Activated CD4-positive, alpha-beta T cell treated with anti-CD3 and anti-CD28 coated beads, Interleukin-2, amount 10 ng/mL, durations not matched to agents 24 days and 14 days (primary cell): Measurements from ENCODE around the gene ATG5. TPM values are rescaled to one million over a fixed set of nuclear protein-coding genes. Genes with fewer than 3 reads are reported as not detected.
A peak's percentile ranks its signal among the peaks of the same experiment; 100 is the strongest.

Experiments used
- DNase-seq: peaks from one replicate; pipeline ENCODE4 v3.0.0; 2022
- H3K27ac Mint-ChIP-seq: one replicate; pipeline ENCODE4 v1.8.0; 2022; ENCODE audit warnings: mild to moderate bottlenecking, mixed read lengths
- H3K27me3 Mint-ChIP-seq: one replicate; pipeline ENCODE4 v1.8.0; 2022; ENCODE audit warnings: mixed read lengths
- H3K36me3 Mint-ChIP-seq: one replicate; pipeline ENCODE4 v1.8.0; 2022; ENCODE audit warnings: low read depth, mild to moderate bottlenecking, mixed read lengths
- H3K4me1 Mint-ChIP-seq: one replicate; pipeline ENCODE4 v1.8.0; 2021; ENCODE audit warnings: mixed read lengths
- H3K4me3 Mint-ChIP-seq: one replicate; pipeline ENCODE4 v1.8.0; 2022; ENCODE audit warnings: mild to moderate bottlenecking, moderate library complexity, mixed read lengths
- H3K9me3 Mint-ChIP-seq: one replicate; pipeline ENCODE4 v1.8.0; 2021; ENCODE audit warnings: mixed read lengths
- intact Hi-C: fragments of 100-400 bp; cut with micrococcal nuclease; formaldehyde crosslinking; loops from one replicate; pipeline ENCODE4 v1.15.1; 2023
- total RNA-seq: library from RNA; stranded (reverse); gene quantifications from 2 replicates; pipeline ENCODE4 v1.2.3, GENCODE V29; 2022

ATG5 gene
- total RNA-seq, 1 donor from 2014 or later, result 29.5 TPM

DNA sequence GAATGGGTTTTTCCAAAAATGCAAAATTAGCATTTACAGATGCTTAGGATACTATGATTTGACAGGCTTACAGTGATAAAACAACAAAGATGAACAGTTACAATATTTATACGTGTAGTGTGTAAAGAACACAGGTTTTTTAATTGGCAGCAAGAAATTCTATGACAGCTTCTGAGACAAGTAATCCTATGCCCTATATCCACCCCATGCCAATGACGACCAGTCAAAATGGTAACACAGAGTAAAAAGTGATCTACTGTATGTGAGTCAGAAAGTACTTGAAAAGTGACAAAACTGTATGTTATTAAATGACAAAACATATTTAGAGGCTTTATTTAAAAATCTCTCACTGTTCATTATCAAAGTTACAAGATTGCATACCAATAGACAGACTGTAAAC, 139.9 kb downstream of the ATG5 start:
- intact Hi-C loops, result loop anchor here (1.0 to 5.0 kb wide), 7 partner anchors 45 to 539 kb away; no protein-coding TSS in a partner anchor
- peaks cover 48% of the 10 kb centered on the region for H3K4me1 Mint-ChIP-seq
- peak; percentile 53 for DNase-seq
- no peaks in the 10 kb centered on the region for H3K27me3 Mint-ChIP-seq
- H3K36me3 Mint-ChIP-seq, result peaks cover 18% of the 10 kb centered on the region
- H3K9me3 Mint-ChIP-seq, result peaks cover 5% of the 10 kb centered on the region
- peak overlapping the region; percentile 60 for H3K4me3 Mint-ChIP-seq
- peak overlapping the region; percentile 88 for H3K27ac Mint-ChIP-seq

DNA sequence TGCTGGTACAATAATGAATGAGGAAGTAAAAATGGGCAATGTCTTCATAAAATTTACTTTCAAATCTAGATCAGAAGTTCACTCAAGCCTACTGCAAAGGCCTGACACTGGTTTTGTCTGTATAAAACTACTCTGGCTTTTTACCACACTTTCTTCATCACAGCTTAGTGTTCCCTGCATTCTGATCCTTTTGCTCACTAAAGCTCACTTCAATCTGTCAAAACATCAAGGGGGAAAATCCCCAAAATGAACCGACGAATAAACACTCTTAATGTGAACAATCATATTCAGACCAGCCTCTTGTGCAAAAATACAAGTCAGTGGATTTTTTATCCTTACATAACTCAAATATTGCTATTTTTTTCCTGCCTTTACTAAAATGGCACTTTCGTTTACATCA, 140.9 kb downstream of the ATG5 start:
- peaks cover 47% of the 10 kb centered on the region for H3K4me1 Mint-ChIP-seq
- intact Hi-C loops, result loop anchor here (5.0 kb wide), 3 partner anchors 192 to 372 kb away; no protein-coding TSS in a partner anchor
- DNase-seq, result peak; percentile 49
- no peak overlapping the region for H3K4me3 Mint-ChIP-seq
- no peaks in the 10 kb centered on the region for H3K27me3 Mint-ChIP-seq
- H3K36me3 Mint-ChIP-seq, result peaks cover 18% of the 10 kb centered on the region
- no peak overlapping the region for H3K27ac Mint-ChIP-seq
- H3K9me3 Mint-ChIP-seq, result peaks cover 5% of the 10 kb centered on the region

DNA sequence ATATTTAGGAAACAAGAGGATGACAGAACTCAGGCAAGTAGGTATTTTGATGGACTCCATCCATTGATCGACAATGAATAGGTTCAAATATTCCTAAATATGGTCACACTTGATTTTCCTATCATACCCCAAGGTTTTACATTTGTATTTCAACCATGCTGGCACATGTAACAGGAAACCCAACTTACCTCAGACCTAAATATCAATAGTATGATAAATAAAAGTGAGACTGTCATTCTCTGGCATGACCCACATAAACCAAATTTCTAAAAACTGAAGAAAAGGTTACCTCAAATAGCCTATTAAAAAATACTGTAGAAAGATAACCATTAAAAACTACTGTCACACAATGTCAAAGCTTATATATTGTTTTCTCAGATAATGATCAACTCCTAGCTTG, 142.1 kb downstream of the ATG5 start:
- Mint-ChIP-seq H3K4me1 (peaks cover 39% of the 10 kb centered on the region), H3K27ac (no peak overlapping the region), H3K36me3 (peaks cover 15% of the 10 kb centered on the region), H3K27me3 (no peaks in the 10 kb centered on the region), H3K9me3 (peaks cover 5% of the 10 kb centered on the region), H3K4me3 (no peak overlapping the region)
- intact Hi-C loops, result no loop called here
- no peak for DNase-seq

DNA sequence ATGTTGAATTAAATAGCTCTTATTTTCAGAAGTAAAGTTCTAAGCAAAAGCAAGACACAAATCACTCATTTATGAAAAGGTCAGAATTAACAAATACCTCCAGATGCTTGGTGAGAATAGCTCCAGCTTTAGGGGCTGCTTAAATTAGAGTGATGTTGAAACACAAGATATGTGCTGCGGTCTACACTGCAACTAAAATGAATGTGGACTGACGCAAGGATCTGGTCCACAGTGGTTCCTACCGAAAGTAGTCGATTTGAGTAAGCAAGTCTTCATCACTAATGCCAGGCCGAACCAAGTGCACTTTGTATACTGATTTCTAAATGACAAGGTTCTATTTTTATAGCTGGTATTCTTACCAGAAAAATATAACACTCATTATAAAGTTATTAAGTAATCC, 143.1 kb downstream of the ATG5 start:
- Mint-ChIP-seq H3K36me3 (peaks cover 15% of the 10 kb centered on the region), H3K4me3 (no peak overlapping the region), H3K27me3 (no peaks in the 10 kb centered on the region), H3K27ac (no peak overlapping the region), H3K4me1 (peaks cover 33% of the 10 kb centered on the region), H3K9me3 (peaks cover 5% of the 10 kb centered on the region)
- peak; percentile 50 for DNase-seq
- intact Hi-C loops, result no loop called here

DNA sequence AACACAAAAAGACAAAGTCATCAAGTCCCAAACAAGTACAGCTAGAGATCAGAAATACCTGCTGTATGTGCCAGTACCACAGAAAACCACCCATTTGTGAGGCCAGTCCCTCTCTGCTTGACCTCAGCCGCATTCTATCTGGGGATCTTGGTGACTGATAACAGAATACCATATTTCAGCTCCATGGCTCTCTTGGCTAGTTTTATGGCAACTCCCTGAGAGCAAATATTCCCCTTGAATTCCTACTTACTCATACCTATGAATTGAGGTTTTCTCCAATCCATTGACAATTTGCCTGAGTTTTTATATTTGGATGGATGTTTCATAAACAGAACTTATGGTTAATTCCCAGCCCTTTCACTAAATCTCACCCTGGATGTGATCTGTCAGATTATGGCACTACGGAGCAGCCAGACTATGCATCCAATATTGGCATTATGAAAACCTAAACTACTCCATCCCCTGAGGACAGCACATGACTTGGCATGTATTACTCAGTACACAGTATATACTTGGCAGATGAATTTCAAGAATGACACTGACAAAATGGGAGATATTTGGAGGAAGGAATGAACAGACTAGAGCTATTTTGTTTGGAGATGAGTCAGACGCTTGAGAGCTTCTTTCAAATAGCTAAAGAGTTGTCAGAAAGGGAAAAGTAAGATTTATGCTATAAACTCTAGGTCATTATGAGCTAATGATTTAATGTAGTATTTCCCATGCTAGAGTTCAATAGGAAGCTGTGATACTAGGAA, 143.7 kb downstream of the ATG5 start:
- Mint-ChIP-seq H3K36me3 (peaks cover 18% of the 10 kb centered on the region), H3K4me3 (no peak overlapping the region), H3K4me1 (peaks cover 31% of the 10 kb centered on the region), H3K27me3 (no peaks in the 10 kb centered on the region), H3K27ac (no peak overlapping the region), H3K9me3 (peaks cover 8% of the 10 kb centered on the region)
- intact Hi-C loops, result no loop called here
- DNase-seq, result peak; percentile 50

DNA sequence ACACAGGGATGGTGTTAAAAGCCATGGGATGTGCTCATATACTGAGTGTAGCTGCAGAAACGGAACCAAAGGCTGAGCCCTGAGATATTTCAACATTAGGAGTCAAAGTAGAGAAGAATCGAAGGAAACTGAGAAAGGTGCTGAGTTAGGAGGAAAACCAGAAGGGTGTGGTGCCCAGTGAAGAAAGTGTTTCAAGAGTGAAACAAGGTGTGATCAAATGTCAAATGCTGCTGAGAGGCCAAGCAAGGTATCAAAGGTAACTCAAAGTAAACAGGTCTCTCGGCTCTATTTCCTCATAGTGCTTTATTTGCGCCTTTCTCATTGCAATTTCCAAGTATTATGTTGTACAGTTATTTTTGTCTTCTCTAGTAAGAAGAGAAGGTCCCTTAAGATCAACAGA, 145.4 kb downstream of the ATG5 start:
- Mint-ChIP-seq H3K4me3 (no peak overlapping the region), H3K9me3 (peaks cover 10% of the 10 kb centered on the region), H3K4me1 (peaks cover 27% of the 10 kb centered on the region)

GRCh38 chr6:106178900-106179299, 146.7 kb downstream of the ATG5 start:
- peak; percentile 45 for DNase-seq
- Mint-ChIP-seq H3K27me3 (no peaks in the 10 kb centered on the region), H3K36me3 (peaks cover 14% of the 10 kb centered on the region), H3K4me3 (no peak overlapping the region), H3K27ac (peak overlapping the region; percentile 26), H3K9me3 (peaks cover 10% of the 10 kb centered on the region), H3K4me1 (peaks cover 22% of the 10 kb centered on the region)
- intact Hi-C loops, result no loop called here

More for the DNA sequence above, 145.4 kb downstream of the ATG5 start:
- H3K27ac Mint-ChIP-seq, result no peak overlapping the region
- H3K36me3 Mint-ChIP-seq, result peaks cover 14% of the 10 kb centered on the region
- intact Hi-C loops, result no loop called here
- peak; percentile 63 for DNase-seq
- H3K27me3 Mint-ChIP-seq, result no peaks in the 10 kb centered on the region

DNA sequence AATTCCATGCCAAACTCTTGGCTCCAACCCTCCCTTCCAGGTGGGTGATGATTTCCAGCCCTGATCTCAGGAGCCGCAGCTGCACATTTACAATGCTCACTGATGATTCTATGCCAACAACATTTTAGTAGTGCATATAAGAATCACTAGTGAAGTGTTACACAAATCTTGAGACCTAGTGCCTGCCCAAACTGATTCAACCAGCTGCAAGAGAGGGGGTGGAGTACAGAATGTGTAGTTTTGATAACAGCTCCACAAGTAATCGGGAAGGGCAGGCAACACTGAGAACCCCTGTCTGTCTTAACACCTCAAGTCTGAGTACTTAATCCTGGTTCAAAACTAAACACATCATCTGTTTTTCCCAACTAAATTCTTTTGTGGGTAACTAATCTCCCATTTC, 147.8 kb downstream of the ATG5 start:
- Mint-ChIP-seq H3K4me3 (no peak overlapping the region), H3K4me1 (peaks cover 23% of the 10 kb centered on the region), H3K9me3 (peaks cover 10% of the 10 kb centered on the region), H3K27ac (no peak overlapping the region), H3K27me3 (no peaks in the 10 kb centered on the region), H3K36me3 (peaks cover 14% of the 10 kb centered on the region)
- peak; percentile 54 for DNase-seq
- intact Hi-C loops, result no loop called here

GRCh38 chr6:106173124-106173879, 152.3 kb downstream of the ATG5 start:
- intact Hi-C loops, result no loop called here

GRCh38 chr6:106170030-106170791, 155.3 kb downstream of the ATG5 start:
- H3K9me3 Mint-ChIP-seq, result peaks cover 3% of the 10 kb centered on the region
- H3K4me1 Mint-ChIP-seq, result peaks cover 38% of the 10 kb centered on the region
- no peak overlapping the region for H3K27ac Mint-ChIP-seq
- DNase-seq, result no peak
- intact Hi-C loops, result no loop called here
- H3K4me3 Mint-ChIP-seq, result no peak overlapping the region
- no peaks in the 10 kb centered on the region for H3K27me3 Mint-ChIP-seq
- H3K36me3 Mint-ChIP-seq, result peaks cover 2% of the 10 kb centered on the region

More at GRCh38 chr6:106173124-106173879, 152.3 kb downstream of the ATG5 start:
- peaks cover 10% of the 10 kb centered on the region for H3K36me3 Mint-ChIP-seq
- H3K4me3 Mint-ChIP-seq, result no peak overlapping the region
- H3K4me1 Mint-ChIP-seq, result peaks cover 34% of the 10 kb centered on the region
- H3K27ac Mint-ChIP-seq, result peak overlapping the region; percentile 16
- H3K9me3 Mint-ChIP-seq, result peaks cover 5% of the 10 kb centered on the region
- DNase-seq, result peak; percentile 68
- no peaks in the 10 kb centered on the region for H3K27me3 Mint-ChIP-seq

GRCh38 chr6:106169517-106169916, 156.0 kb downstream of the ATG5 start:
- intact Hi-C loops, result no loop called here
- H3K9me3 Mint-ChIP-seq, result peaks cover 6% of the 10 kb centered on the region
- no peak for DNase-seq
- H3K27me3 Mint-ChIP-seq, result no peaks in the 10 kb centered on the region
- no peak overlapping the region for H3K27ac Mint-ChIP-seq
- peaks cover 5% of the 10 kb centered on the region for H3K36me3 Mint-ChIP-seq
- H3K4me3 Mint-ChIP-seq, result no peak overlapping the region
- peaks cover 43% of the 10 kb centered on the region for H3K4me1 Mint-ChIP-seq

DNA sequence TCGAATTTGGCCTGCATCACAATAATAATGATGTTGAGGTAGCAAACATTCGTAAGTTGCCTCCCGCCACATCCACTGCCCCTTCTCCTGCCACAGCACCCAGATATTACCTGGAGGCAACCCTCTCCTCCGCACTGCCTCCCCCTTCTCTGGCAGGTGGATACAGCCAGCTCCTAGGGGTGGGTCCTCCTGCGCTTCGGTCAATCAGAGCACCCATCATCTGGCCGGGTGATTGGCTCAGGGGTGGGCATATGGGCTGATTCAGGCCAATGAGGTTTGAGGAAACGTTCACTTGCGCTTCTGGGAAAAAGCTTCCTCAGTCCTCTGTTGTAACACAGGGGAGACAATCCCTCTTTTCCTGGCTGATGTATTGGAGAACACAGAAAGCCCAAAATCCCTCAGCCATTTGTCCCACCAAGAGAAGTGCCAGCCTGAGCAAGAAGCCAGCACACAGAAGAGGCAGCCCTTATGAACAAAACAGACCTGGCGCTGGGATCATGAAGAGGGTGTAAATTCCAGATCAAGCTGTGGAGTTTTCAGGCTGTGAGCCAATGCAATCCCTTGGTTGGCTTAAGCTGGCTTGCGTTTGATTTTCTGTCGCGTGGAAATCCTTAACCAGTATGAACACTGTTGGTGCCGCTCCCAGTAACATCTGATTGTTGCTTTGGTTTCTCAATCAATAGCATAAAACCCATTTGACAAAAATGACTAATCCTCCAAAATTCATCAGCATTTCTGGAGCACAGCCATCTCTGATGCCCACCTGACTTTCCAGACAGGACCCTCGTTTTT, 157.3 kb downstream of the ATG5 start:
- Mint-ChIP-seq H3K4me3 (no peak overlapping the region), H3K27me3 (no peaks in the 10 kb centered on the region), H3K36me3 (peaks cover 6% of the 10 kb centered on the region), H3K4me1 (peaks cover 50% of the 10 kb centered on the region), H3K9me3 (peaks cover 7% of the 10 kb centered on the region), H3K27ac (no peak overlapping the region)
- intact Hi-C loops, result no loop called here
- no peak for DNase-seq
